ENCODE measurements around the gene ARV1.

- no peak for TF ChIP-seq CTCF (conservative IDR thresholded peaks at IDR 0.05; ENCODE audit: low read length)
- TF ChIP-seq EZH2phosphoT487 (IDR thresholded peaks at IDR 0.05; ENCODE audit: borderline replicate concordance): no peak
Observed at GRCh38 chr1:230966358-230966873, 12.5 kb upstream of the ARV1 start.

Measured in Loucy (cell line).